NCI-H2227 (cell line): ENCODE measurements around the gene PKD1L1.
"Not testable (repeated sequence)": the region's sequence is repeated elsewhere in the genome, so short reads cannot be mapped to it uniquely, and the experiment has no call there.

ENCODE experiments used
- DNase-seq: peaks from one replicate; lab custom pipeline; 2025; ENCODE audit not compliant: unreplicated experiment; lab: John Stamatoyannopoulos, UW

The PKD1L1 gene

DNA sequence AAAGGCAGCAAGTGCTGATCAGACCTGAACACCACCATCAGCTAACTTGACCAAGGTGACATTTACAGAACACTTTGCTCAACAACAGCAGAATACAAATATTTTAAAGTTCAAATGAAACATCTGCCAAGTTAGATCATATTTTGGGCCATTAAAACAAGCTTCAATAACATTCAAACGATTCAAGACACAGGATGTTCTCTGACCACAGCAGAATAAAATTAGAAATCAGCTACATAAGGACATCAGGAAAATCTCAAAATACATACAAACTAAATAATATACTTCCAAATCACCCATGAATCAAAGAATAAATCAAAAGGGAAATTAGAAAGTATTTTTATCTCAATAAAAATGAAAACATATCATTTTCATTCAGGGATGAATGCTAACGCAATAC is 173.0 kb downstream of the PKD1L1 start:
- no peak for DNase-seq

DNA sequence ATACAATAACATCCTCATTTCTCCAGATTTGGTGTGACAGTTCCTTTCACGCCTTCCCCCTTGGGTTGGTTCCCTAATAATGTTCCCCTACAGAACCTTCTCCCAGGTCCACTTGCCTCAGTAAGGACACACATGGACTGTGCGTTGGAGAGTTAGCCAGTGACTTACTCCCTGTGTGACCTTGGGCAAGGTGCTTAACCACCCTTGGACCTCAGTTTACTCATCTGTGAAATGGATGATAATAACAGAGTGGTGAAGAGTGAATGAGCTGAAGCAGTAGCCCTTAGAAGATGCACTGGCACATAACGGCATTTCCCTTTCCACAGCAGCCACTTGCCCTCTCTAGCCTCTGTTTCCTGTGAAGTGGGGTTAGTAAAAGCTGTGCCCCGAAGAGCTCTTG is 175.8 kb downstream of the PKD1L1 start:
- DNase-seq, result no peak

DNA sequence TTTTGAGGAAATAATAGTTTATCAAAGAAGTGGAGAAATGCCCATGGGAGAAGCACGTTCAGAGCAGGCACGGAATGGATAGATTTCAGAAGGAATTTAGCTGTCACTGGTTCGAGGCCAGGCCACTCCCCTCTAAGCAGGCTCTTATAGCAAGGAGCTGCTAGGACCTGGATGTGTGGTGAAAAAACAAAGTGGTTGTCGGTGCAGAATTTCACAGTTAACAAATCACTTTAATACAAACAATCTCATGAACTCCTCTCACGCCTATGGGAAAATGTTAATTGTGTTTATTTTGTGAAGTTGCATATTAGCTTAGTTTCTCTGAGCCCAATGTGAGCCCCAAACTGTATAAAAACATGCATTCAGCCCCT is 176.3 kb downstream of the PKD1L1 start:
- DNase-seq, result no peak

DNA sequence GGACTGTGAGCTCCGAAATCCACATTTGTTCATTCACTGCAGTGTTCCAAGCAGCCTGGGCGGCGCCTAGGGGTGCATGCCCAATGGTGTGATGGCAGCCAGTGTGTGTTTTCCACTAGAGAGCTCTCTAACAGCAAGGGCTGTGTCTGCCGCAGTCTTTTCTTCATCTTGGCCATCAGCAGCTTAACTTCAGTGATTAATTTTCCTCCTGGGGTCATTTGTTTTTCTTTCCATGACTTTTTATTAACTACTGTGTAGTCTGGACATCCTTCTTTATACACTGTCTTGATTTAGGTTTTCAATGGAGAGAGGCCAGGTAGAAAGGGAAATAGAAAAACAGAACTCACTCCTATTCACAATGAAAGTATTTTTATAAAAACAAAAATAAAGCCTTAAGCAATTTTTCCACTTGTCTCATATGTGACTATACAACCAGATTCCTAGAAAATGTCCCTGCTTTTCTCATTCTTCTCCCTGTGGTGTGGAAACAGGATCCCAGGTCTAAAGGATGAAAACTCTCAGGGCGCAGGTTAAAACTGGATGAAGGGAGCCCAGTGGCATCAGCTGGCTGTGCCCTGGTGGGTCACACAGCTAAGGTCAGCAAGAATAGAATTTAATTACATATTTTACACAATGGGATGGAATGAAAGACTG is 176.8 kb downstream of the PKD1L1 start:
- DNase-seq, result no peak

DNA sequence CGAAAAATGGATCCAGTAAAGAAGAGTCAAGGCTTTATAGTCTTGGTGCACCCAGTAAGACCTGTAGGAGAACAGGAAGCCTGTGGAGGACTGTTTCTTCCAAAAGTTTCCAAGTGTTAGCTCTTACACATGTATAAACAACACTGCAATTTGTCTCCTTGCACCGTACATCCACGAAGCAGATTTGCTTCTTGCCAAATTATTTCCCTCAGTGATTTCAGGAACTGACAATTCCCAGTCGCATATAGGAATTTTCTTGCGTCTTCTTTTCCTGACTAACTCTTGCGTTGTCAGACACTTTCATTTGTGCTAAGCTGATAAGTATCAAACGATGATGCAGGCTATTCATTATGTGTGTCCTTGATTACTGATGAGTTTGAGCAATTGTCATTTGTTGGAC is 182.1 kb downstream of the PKD1L1 start:
- no peak for DNase-seq

DNA sequence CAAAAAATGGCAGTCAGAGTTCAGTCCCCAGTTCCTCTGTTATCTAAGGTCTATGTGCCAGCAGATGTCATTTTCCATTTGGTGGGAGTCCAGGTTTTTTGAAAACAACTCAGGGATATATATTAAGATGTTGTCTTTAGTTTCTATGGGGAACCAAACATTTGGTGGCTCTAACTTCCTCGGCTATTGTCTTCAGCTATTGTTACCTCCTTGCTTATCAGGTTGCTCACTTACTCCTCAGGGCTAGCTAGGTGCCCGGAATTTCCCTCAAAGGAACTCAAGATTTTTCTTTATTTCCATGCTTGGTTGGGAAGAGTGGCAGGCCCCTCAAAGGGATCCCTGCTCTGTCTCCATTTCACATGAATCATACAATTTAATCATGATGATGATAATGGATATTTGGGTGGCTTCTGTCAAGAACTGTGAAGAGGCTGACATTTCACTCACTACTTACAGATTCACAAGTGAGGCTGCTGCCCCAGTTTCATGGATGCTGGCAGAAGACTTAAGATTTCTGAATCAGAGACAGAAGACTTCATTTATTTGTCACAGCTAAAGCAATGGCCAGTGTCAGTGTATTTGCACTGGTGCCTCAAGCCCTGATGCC is 182.8 kb downstream of the PKD1L1 start:
- no peak for DNase-seq

DNA sequence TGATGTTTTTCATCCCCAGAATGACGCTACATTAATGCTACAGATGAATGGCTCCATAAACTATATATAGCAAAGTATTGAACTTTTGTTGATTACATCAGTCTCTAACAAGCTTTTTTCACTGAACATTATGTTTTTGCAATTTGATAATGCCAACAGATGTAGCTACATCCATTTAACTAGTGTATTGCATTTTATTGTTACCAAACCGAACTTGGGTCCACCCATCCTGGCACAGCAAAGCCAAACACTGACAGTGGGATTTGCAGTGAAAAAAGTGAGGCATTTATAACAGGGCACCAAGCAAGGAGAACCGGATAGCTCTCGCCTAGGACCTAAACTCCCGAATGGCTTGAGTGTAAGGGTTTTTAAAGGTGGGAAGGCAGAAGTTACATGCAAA is 183.5 kb downstream of the PKD1L1 start:
- no peak for DNase-seq

DNA sequence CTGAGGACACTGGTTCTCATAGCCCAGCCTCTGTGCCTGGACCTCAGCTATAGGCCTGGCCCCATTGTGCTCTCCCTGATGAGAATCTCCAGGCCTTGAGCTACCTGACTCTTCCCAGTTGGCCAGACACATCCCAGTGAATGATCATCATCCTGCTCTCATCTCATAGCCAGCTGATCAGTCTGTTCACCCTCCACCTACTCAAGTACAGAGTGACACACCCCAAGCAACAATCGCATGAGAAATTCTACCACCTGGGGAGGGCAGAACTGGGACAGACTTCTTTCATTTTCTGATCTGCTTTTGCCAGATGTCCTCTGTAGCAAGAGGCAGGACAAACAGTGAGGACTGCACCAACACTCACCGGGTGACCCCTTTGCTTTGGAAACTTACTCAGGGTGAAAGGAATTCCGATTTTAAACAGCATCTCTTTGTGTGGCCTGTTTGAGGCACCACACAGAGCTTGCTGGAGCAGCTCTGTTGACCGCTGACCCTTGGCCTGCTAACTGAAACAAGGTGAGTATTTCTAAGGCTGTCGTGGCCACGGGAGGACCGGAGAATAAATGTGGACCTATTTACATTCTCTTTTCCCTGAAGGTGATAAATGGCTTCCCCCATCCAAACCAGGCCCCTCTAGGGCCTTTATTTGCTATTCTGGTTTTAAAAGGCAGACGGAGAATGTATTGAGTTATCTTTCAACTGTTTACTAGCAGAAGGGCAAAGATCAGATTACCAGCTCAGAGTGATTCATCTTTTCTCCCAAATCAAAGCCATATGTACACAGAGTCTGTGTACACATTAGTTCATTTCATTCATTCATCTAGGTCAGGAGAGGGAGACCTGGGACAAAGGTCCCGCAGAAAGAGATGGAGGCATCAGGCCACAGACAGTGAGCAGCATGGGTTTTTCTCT is 184.9 kb downstream of the PKD1L1 start:
- no peak for DNase-seq

DNA sequence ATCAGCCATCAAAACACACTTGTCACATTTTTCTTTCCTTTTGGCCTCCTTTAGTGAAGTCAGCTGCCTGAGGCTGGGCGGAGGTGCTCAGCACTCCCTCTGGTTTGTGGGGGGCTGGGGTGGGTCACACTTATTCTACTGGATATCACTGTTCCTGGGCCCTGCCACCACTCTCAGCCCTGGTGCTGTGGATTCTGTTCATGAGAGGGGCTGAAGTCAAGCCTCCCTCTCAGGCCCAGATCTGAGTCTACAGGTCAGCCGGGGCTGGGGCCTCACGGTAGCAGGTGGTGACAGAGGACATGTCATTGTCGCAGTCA is 185.6 kb downstream of the PKD1L1 start:
- DNase-seq, result no peak

DNA sequence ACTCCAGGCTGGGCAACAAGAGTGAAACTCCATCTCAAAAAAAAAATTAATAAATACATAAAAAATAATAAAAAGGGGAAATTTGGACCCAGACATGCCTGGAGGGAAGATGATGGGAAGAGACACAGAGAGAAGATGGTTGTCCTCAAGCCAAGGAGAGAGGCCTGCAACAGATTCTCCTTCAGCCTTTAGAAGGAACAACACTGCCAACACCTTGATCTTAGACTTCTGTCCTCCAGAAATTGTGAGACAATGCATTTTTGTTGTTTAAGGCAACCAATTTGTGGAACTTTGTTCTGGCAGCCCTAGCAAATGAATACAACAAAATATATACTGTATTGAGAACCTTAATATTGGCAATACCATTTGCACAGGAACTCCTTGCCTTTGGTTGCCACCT is 186.1 kb downstream of the PKD1L1 start:
- DNase-seq, result no peak

DNA sequence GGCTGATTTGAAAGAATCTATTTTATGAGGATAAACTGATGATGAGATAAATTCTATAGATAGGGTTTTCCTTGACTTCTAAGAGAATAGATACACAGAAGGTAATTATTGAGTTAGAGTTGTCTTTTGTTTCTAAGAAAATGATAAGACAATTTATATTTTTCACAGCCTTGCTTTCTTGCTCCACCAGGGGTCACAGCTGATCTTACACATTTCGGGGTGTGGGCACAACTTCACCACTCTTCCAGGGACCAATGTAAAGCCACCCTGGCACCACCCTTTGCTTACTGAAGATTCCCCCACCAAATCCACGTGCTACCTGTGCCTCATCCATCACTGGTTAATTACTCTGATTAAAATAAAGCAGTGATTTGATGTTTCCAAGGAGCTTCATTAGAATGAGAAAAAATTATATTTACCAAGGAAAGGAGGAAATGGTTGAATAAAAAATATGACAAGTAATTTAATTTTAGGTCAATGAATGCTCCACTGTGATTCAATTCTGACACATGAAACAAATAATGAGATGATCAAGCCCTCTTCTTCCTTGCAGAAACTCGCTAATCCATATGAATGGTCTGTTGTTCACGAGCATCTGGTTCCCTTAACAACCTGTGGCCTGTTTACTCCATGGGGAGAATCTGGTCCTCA is 189.1 kb downstream of the PKD1L1 start:
- no peak for DNase-seq

DNA sequence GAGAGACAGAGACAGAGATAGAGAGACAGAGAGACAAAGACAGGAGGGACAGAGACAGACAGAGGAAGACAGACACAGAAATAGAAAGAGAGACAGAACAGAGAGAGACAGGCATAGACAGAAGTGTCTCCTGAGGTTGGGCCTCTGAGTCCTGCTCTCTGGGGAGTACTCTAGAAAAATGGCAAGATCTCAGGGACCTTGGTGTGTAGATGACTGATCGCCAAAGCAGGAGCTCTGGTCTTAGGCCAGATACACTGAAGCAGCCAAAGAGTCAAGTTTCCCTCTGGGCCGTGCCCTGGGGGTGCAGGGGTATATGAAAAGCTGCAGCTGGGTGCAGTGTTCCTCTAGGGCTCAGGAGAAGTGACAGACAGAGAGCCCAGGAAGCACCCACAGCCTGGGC is 189.7 kb downstream of the PKD1L1 start:
- no peak for DNase-seq

DNA sequence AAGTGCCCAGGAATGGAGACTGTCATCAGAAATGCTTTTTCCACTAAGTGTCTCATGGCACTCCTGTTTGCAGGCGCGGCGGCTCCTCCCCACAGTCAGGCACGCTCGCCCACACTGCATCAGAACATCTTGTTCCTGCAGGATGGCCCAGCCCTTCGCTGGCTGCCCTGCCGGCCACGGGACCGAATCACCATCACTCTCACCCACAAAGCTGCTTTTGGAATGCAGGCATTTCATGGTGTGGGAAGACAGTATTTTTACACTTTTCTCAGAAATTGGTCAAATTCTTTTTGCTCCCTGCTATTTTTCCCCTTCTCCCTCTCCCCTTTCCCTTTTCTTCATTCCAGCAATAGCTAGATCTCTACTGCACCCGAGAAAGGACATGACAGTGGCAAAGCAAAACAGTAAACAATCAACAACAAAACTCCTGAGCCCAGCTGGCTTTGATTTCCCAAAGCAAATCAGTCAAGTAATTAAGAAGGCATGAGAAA is 190.3 kb downstream of the PKD1L1 start:
- DNase-seq, result no peak

DNA sequence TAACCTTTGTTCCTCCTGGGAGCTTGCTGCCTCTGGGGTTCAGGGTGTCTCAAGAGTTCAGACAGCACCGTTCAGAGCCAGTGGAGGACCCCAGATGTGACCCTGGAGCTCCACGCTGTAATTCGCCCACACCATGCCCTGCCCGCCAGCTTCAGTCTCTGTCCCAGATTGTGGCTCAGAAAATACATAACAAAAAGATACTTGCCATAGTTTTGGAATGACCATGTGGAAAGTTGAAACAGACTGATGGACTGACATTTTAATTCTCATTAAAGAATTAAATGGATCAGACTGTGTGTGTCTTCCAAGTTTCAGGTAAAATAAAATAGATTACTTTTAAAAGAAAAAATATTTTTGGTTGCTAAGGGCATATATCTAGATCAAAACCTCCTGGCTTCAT is 191.6 kb downstream of the PKD1L1 start:
- DNase-seq, result no peak

DNA sequence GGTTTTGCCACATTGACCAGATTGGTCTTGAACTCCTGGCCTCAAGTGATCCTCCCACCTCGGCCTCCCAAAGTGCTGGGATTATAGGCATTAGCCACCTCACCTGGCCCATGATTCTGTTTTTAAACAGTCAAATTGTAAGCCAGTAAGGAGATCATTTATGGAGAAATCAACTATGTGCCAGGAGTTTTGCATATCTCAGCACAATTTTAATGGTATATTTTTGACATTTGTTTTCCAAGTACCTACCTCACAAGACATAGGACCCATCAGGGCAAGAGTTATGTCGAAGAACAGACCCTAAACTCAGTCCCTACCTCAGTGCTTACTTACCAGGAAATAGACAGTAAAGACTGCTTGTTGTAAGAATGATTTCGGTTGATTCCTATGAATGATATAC is 193.0 kb downstream of the PKD1L1 start:
- no peak for DNase-seq

DNA sequence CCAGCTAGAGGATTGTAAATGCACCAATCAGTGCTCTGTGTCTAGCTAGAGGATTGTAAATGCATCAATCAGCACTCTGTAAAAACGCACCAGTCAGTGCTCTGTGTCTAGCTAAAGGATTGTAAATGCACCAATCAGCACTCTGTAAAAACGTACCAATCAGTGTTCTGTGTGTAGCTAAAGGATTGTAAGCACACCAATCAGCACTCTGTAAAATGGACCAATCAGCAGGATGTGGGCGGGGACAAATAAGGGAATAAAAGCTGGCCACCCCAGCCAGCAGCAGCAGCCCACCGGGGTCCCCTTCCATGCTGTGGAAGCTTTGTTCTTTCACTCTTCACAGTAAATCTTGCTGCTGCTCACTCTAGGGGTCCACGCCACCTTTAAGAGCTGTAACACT is 196.5 kb downstream of the PKD1L1 start:
- DNase-seq, result not testable (repeated sequence)

DNA sequence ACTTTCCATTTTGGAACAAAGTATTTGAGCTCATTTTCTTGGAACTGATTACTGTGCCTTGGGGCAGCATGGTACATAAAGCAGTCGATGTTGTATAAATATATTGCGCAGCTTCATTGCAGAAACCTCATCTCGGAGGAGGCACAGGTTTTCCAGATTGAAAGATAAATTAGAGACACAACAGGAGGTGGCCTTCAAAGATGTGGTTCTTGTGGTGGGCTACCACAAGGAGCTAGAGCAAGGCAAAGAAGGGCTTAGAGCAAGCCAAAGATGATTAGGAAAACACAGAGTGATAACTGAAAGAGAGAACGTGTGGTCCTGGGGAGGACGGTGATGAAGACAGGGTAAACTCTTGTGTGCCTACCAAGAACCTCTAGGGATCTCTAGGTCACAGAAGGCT is 197.2 kb downstream of the PKD1L1 start:
- no peak for DNase-seq

DNA sequence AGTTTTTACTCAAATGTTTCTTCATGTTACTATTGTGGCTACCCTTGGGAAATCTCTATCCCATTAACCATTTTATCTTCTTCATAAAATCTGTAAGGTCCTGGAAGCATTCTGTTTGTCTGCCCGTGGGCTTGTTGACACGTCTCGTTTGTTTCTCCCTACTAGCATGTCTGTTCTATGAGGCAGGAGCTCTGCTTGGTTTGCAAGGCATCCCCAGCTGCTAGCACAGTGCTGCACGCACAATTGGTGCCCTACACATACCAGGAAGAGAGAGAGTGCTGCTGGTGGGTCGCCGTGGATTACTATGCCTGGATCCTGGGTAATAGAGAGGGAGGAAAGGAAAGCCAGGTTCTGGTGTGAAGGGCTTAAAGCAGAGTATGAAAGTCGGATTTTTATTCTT is 200.2 kb downstream of the PKD1L1 start:
- no peak for DNase-seq

DNA sequence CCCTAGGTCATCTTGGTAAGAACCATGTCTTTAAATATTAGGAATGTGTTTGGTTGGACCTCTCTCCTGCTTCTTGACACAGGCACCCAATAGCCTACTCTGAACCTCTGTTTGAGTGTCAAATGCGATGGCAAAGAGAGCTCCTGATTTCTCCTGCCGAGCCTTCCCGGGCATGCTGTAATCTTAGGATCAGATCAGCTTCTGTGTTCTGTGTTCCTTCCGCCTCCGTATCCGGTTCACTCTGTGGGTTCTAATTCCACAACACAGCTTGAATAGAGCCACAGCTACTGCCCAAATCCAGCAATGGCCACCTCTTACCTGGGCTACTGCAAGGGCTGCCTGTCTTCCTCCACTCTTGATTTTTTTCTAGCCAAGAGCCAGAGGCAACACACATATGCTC is 201.1 kb downstream of the PKD1L1 start:
- no peak for DNase-seq

DNA sequence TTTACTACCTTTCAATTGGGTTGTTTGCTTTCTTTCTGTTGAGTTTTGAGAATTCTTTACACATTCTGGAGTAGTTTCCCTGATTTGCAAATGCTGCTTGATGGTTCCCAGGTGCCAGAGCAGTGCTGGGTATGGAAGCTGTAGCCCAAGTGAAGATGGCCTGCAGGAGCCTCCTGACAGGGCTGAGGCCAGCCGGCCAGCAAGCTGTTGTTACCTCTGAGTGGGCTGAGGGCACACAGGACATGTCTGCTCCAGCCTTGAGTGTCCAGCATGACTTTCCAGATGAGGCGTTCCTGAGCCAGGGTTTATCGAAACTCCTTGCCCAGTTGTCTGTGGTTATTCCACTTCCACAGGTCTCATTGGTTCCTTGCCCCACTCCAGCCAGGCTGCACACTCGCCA is 201.8 kb downstream of the PKD1L1 start:
- DNase-seq, result no peak

DNA sequence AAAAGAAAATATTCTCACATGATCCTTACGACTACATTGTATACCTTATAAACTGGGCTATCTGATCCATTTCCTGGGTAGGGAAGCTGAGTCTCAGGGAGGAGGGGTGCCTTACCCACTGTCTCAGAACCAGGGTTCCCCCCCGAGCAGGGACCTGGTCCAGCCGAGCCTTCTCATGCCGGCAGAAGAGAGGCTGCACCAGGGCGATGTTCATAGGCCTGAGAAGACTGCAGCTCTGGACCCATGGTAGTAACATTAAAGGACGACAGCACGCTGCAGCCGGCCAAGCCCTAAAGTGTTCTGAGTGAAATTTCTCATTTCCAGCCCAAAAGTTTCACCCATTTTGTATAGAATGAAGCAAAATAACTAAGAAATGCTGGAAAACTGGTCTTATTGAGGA is 203.4 kb downstream of the PKD1L1 start:
- no peak for DNase-seq
